ENCODE measurements around the gene ZNF678. TPM values are rescaled to one million over a fixed set of nuclear protein-coding genes. Genes with fewer than 3 reads are reported as not detected.

Gene ZNF678
- 10.0 TPM for total RNA-seq
- 1.3 TPM for polyA plus RNA-seq (ENCODE audit: insufficient read depth, low read depth, low replicate concordance)
- long read RNA-seq, donor 1, partial matches to known transcripts: 0 of 3 reads
- long read RNA-seq, donor 1, other reads (novel, unspliced or antisense): 0 of 3 reads
- long read RNA-seq, donor 2, full-length matches to known transcripts: 1 of 1 reads
- long read RNA-seq, donor 2, partial matches to known transcripts: 0 of 1 reads
- long read RNA-seq, donor 2, other reads (novel, unspliced or antisense): 0 of 1 reads
- long read RNA-seq, donor 3, full-length matches to known transcripts: 1 of 1 reads
- long read RNA-seq, donor 3, partial matches to known transcripts: 0 of 1 reads
- long read RNA-seq, donor 3, other reads (novel, unspliced or antisense): 0 of 1 reads
- long read RNA-seq, donor 4, partial matches to known transcripts: 0 of 1 reads
- long read RNA-seq, donor 4, other reads (novel, unspliced or antisense): 0 of 1 reads
- long read RNA-seq, donor 5, partial matches to known transcripts: 0 of 1 reads
- long read RNA-seq, donor 5, other reads (novel, unspliced or antisense): 0 of 1 reads
- long read RNA-seq, donor 6, full-length matches to known transcripts: 1 of 1 reads
- long read RNA-seq, donor 6, partial matches to known transcripts: 0 of 1 reads
- long read RNA-seq, donor 6, other reads (novel, unspliced or antisense): 0 of 1 reads
- long read RNA-seq, donor 7, partial matches to known transcripts: 0 of 2 reads
- long read RNA-seq, donor 7, other reads (novel, unspliced or antisense): 2 of 2 reads
- long read RNA-seq, donor 8, partial matches to known transcripts: 0 of 1 reads
- long read RNA-seq, donor 8, other reads (novel, unspliced or antisense): 0 of 1 reads
- long read RNA-seq, donor 9: 0 reads
- long read RNA-seq, donor 10, partial matches to known transcripts: 0 of 1 reads
- long read RNA-seq, donor 10, other reads (novel, unspliced or antisense): 0 of 1 reads

DNA sequence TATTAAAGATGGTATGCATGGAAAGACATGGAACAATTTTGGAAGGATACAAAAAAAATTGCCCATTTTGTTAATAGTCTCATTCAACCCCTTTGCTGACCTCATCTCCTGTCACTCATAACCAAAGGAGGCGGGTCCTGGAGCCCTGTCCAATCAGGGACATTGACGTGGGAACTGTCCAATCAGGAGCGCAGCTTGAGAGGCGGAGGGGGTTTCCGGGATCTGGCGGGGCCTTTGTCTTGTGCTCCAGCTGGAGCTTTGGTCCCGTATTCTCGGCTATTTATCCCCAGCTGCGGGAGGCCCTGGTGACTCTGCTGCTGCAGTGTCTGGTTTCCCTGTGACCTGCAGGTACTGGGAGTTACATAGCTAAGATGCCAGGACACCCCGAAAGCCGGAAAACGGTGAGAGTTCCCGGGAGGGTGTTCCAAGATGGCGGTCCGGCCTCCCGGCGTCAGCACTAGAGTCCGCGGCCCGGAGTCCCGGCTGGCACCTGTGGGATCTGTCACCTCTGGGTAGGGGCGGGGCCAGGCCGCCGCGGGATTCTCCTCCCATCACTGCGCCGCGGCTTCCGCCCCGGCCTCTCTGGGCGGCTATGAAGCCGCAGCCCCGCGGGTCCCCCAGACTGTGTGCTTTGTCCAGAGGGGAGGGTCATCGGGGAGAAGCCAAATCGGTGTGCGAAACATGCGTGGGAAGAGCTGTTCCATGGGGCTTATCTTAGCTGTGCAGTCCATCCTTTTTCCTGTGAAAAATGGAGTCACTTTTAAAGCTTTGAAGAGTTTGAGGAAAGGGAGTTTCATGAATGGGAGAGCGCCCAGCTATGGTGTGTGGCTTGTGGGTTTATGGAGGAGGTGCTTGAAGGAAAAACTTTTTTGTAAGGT, at the start of gene ZNF678:
TSS of gene ZNF678 (plus strand) at position 233 of the 878 bp plus-strand sequence. CDS start 87,436 bp downstream, outside the sequence.
- peak within 1 kb of the TSS; percentile 84 to 93 (median 88) for H3K4me3 ChIP-seq (ENCODE audit: low read length in 3 of 3)
- FAIRE-seq (peak; percentile 82), DNase-seq (peak; percentile 95 to 98 (median 96))
- peaks cover 0 to 4% (median 3%) of the 10 kb centered on the region in 3 donors for H3K4me1 ChIP-seq (ENCODE audit: control insufficient read depth in 2 of 3, insufficient read depth in 2 of 3, low read depth in 1 of 3, low read length in 3 of 3)
- H3K9me3 ChIP-seq (ENCODE audit: control insufficient read depth in 2 of 3, insufficient read depth in 1 of 3, low read length in 3 of 3): peaks cover 0 to 3% (median 0%) of the 10 kb centered on the region in 3 donors
- intact Hi-C loops (cut with DNase I): no loop called here
- H3K36me3 ChIP-seq (ENCODE audit: control insufficient read depth in 2 of 3, insufficient read depth in 3 of 3, low read length in 3 of 3): peaks cover 0 to 2% (median 0%) of the 10 kb centered on the region in 3 donors
- peak within 1 kb of the TSS; percentile 71 to 82 (median 79) for H3K9ac ChIP-seq (ENCODE audit: low read length in 3 of 3)
- peak within 1 kb of the TSS; percentile 86 to 90 for H3K27ac ChIP-seq (ENCODE audit: low read depth in 2 of 2, low read length in 2 of 2)
- H3K27me3 ChIP-seq (ENCODE audit: control insufficient read depth, insufficient read depth, low read length): peaks cover 7% of the 10 kb centered on the region
- TF ChIP-seq CTCF (IDR thresholded peaks at IDR 0.05; ENCODE audit: borderline replicate concordance, extremely low read depth, insufficient read depth): no peak

GRCh38 chr1:227518876-227519275, 44.5 kb upstream of the ZNF678 start:
- Histone ChIP-seq H3K9ac (ENCODE audit: low read length in 3 of 3) (no peak overlapping the region), H3K4me3 (ENCODE audit: low read length in 3 of 3) (no peak overlapping the region), H3K27me3 (ENCODE audit: control insufficient read depth, insufficient read depth, low read length) (no peaks in the 10 kb centered on the region), H3K4me1 (ENCODE audit: control insufficient read depth in 2 of 3, insufficient read depth in 2 of 3, low read depth in 1 of 3, low read length in 3 of 3) (no peaks in the 10 kb centered on the region), H3K9me3 (ENCODE audit: control insufficient read depth in 2 of 3, insufficient read depth in 1 of 3, low read length in 3 of 3) (no peaks in the 10 kb centered on the region), H3K36me3 (ENCODE audit: control insufficient read depth in 2 of 3, insufficient read depth in 3 of 3, low read length in 3 of 3) (no peaks in the 10 kb centered on the region), H3K27ac (ENCODE audit: low read depth in 2 of 2, low read length in 2 of 2) (no peak overlapping the region)
- no peak for FAIRE-seq
- intact Hi-C loops (cut with DNase I): no loop called here
- DNase-seq: no peak
- no peak for TF ChIP-seq CTCF (IDR thresholded peaks at IDR 0.05; ENCODE audit: borderline replicate concordance, extremely low read depth, insufficient read depth)

- no peaks in the 10 kb centered on the region for H3K36me3 ChIP-seq (ENCODE audit: control insufficient read depth in 2 of 3, insufficient read depth in 3 of 3, low read length in 3 of 3)
- no peak overlapping the region for H3K27ac ChIP-seq (ENCODE audit: low read depth in 2 of 2, low read length in 2 of 2)
- intact Hi-C loops (cut with DNase I): no loop called here
- FAIRE-seq (no peak), DNase-seq (no peak)
- TF ChIP-seq CTCF (IDR thresholded peaks at IDR 0.05; ENCODE audit: borderline replicate concordance, extremely low read depth, insufficient read depth): no peak
- H3K9me3 ChIP-seq (ENCODE audit: control insufficient read depth in 2 of 3, insufficient read depth in 1 of 3, low read length in 3 of 3): peaks cover 0 to 12% (median 0%) of the 10 kb centered on the region in 3 donors
- H3K4me3 ChIP-seq (ENCODE audit: low read length in 3 of 3): no peak overlapping the region
- no peak overlapping the region for H3K9ac ChIP-seq (ENCODE audit: low read length in 3 of 3)
- no peaks in the 10 kb centered on the region for H3K27me3 ChIP-seq (ENCODE audit: control insufficient read depth, insufficient read depth, low read length)
- no peaks in the 10 kb centered on the region for H3K4me1 ChIP-seq (ENCODE audit: control insufficient read depth in 2 of 3, insufficient read depth in 2 of 3, low read depth in 1 of 3, low read length in 3 of 3)
Measured at GRCh38 chr1:227521782-227522181, 41.6 kb upstream of the ZNF678 start.
